HepG2 (cell line): Measurements from ENCODE around the gene SLC13A3. TPM values are rescaled to one million over a fixed set of nuclear protein-coding genes. Genes with fewer than 3 reads are reported as not detected.

Experiments
- ATF7 ChIP-seq, 2 experiments: fragments of 450-650 bp in 1 of 2; sonication (generic) in 1 of 2; formaldehyde crosslinking in 1 of 2; IDR thresholded peaks; 2 replicates each; pipeline versions ENCODE4 v1.4.0 to v1.6.1; 2016 to 2020; ENCODE audit warnings: antibody characterized with exemption in 1 of 2, mild to moderate bottlenecking in 1 of 2, missing genetic modification reagents in 1 of 2
- CENPX ChIP-seq: sonication (generic); formaldehyde crosslinking; IDR thresholded peaks from 2 replicates; pipeline ENCODE4 v1.9.0; 2021; ENCODE audit warnings: mild to moderate bottlenecking, missing genetic modification reagents, moderate library complexity
- EEA1 ChIP-seq: sonication (generic); formaldehyde crosslinking; IDR thresholded peaks from 2 replicates; pipeline ENCODE4 v1.5.1; 2020; ENCODE audit warnings: mild to moderate bottlenecking, missing genetic modification reagents, borderline replicate concordance
- FOXA1 ChIP-seq, 2 experiments: fragments of 450-650 bp in 1 of 2; sonication (generic) in 1 of 2; formaldehyde crosslinking in 1 of 2; IDR thresholded peaks; 2 replicates each; pipeline versions ENCODE4 v1.4.0 to v1.6.1; 2016 to 2020; ENCODE audit warnings: missing genetic modification reagents in 1 of 2
- HNRNPUL1 ChIP-seq: fragments of 200-400 bp; formaldehyde crosslinking; IDR thresholded peaks from 2 replicates; pipeline ENCODE4 v1.6.1; 2017; ENCODE audit warnings: low read depth, mild to moderate bottlenecking, low read length, moderate library complexity
- KDM5B ChIP-seq: sonication (generic); formaldehyde crosslinking; IDR thresholded peaks from 2 replicates; pipeline ENCODE4 v1.4.0; 2020; ENCODE audit warnings: missing genetic modification reagents, mild to moderate bottlenecking, borderline replicate concordance
- MED1 ChIP-seq: sonication (generic); formaldehyde crosslinking; IDR thresholded peaks from 2 replicates; pipeline ENCODE4 v1.4.0; 2020; ENCODE audit warnings: missing genetic modification reagents
- MLXIP ChIP-seq: sonication (generic); formaldehyde crosslinking; IDR thresholded peaks from 2 replicates; pipeline ENCODE4 v1.9.0; 2021; ENCODE audit warnings: missing genetic modification reagents, borderline replicate concordance
- RFXAP ChIP-seq: sonication (generic); formaldehyde crosslinking; IDR thresholded peaks from 2 replicates; pipeline ENCODE4 v1.4.0; 2020; ENCODE audit warnings: missing genetic modification reagents, borderline replicate concordance
- RORA ChIP-seq: sonication (generic); formaldehyde crosslinking; IDR thresholded peaks from 2 replicates; pipeline ENCODE4 v1.5.0; 2020; ENCODE audit warnings: mild to moderate bottlenecking, missing genetic modification reagents, moderate library complexity
- TEAD3 ChIP-seq: optimal IDR thresholded peaks from 2 replicates; pipeline ENCODE3; 2016; ENCODE audit warnings: borderline replicate concordance
- ZBTB42 ChIP-seq: sonication (generic); formaldehyde crosslinking; IDR thresholded peaks from 2 replicates; pipeline ENCODE4 v1.5.0; 2020; ENCODE audit warnings: mild to moderate bottlenecking, missing genetic modification reagents
- ZNF160 ChIP-seq: sonication (generic); formaldehyde crosslinking; IDR thresholded peaks from 2 replicates; pipeline ENCODE4 v1.8.0; 2022; ENCODE audit warnings: mild to moderate bottlenecking, inconsistent platforms, missing genetic modification reagents
- ZNF326 ChIP-seq: sonication (generic); formaldehyde crosslinking; IDR thresholded peaks from 2 replicates; pipeline ENCODE4 v1.4.0; 2020; ENCODE audit warnings: missing genetic modification reagents, borderline replicate concordance
- ZNF407 ChIP-seq: sonication (generic); formaldehyde crosslinking; IDR thresholded peaks from one replicate; pipeline ENCODE4 v1.5.1; 2020; ENCODE audit warnings: mild to moderate bottlenecking, missing genetic modification reagents; ENCODE audit errors: not compliant biosample characterization
- ZNF550 ChIP-seq: sonication (generic); formaldehyde crosslinking; IDR thresholded peaks from 2 replicates; pipeline ENCODE4 v1.4.0; 2020; ENCODE audit warnings: mild to moderate bottlenecking, missing genetic modification reagents, borderline replicate concordance
- ZNF678 ChIP-seq: sonication (generic); formaldehyde crosslinking; IDR thresholded peaks from 2 replicates; pipeline ENCODE4 v1.4.0; 2020; ENCODE audit warnings: mild to moderate bottlenecking, missing genetic modification reagents
- ZNF737 ChIP-seq: sonication (generic); formaldehyde crosslinking; IDR thresholded peaks from 2 replicates; pipeline ENCODE4 v1.5.0; 2020; ENCODE audit warnings: missing genetic modification reagents, mild to moderate bottlenecking, borderline replicate concordance
- ZNF879 ChIP-seq: sonication (generic); formaldehyde crosslinking; IDR thresholded peaks from 2 replicates; pipeline ENCODE4 v1.8.1; 2023; ENCODE audit warnings: missing genetic modification reagents
- polyA plus RNA-seq, 8 experiments: library from polyadenylated mRNA; depleted of rRNA in 3 of 8; stranded (reverse) in 7 of 8; unstranded in 1 of 8; fragments of >200 nt; fragmentation: Illumina TruSeq in 4 of 8; extraction: Trizol in 4 of 8; gene quantifications; 2 replicates each; pipeline versions ENCODE4 v1.2.1 to v1.2.3, GENCODE V29; 2011 to 2016; ENCODE audit warnings: low read depth in 4 of 8, missing spikeins in 1 of 8, mixed read lengths in 1 of 8; ENCODE audit not compliant: insufficient read depth in 1 of 8
- total RNA-seq, 5 experiments: library from RNA; depleted of rRNA; stranded (reverse); fragments of >200 nt; fragmentation: Illumina TruSeq; extraction: Trizol; gene quantifications; 2 replicates each; pipeline ENCODE4 v1.2.3, GENCODE V29; 2016; ENCODE audit warnings: low read depth in 1 of 5

The SLC13A3 gene
- total and polyA plus RNA-seq, 2 of the 13 experiments (the other 11 are each of a cell fraction or from before 2014, with no cell fraction given): 66.5 to 76.0 TPM

- TF ChIP-seq ZNF550 (CRISPR knock-in tag) (no peak), ZNF160 (CRISPR knock-in tag) (no peak), HNRNPUL1 (no peak), ZBTB42 (CRISPR knock-in tag) (no peak), TEAD3 (CRISPR knock-in tag) (peak; percentile 90), FOXA1 (IDR thresholded peaks at IDR 0.05) (no peak), FOXA1 (CRISPR knock-in tag; IDR thresholded peaks at IDR 0.05) (no peak), ZNF678 (0 out of 2 replicates have a peak, but pooled peaks have one; percentile 47), ZNF326 (CRISPR knock-in tag) (0 out of 2 replicates have a peak, but pooled peaks have one; percentile 67), KDM5B (CRISPR knock-in tag) (no peak), RORA (CRISPR knock-in tag) (no peak), RFXAP (CRISPR knock-in tag) (no peak), MED1 (CRISPR knock-in tag) (no peak), MLXIP (no peak), ZNF407 (CRISPR knock-in tag) (no peak), CENPX (CRISPR knock-in tag) (no peak), ZNF879 (CRISPR knock-in tag) (no peak), EEA1 (CRISPR knock-in tag) (no peak), ZNF737 (CRISPR knock-in tag) (no peak), ATF7 (IDR thresholded peaks at IDR 0.05) (no peak), ATF7 (CRISPR knock-in tag; IDR thresholded peaks at IDR 0.05) (no peak)
These were observed 48.5 kb upstream of the SLC13A3 start (continued) for GRCh38 chr20:46699651-46700359.
